Measurements from ENCODE around the gene SLC25A1.
"Not testable (repeated sequence)": the region's sequence is repeated elsewhere in the genome, so short reads cannot be mapped to it uniquely, and the experiment has no call there.

SLC25A1 gene

GRCh38 chr22:19203834-19204233, 25.3 kb upstream of the SLC25A1 start:
- DNase-seq, result no peak

GRCh38 chr22:19202799-19203186, 24.3 kb upstream of the SLC25A1 start:
- DNase-seq, result not testable (repeated sequence)

GRCh38 chr22:19201869-19202798, 23.6 kb upstream of the SLC25A1 start:
- no peak for DNase-seq

GRCh38 chr22:19201130-19201868, 22.8 kb upstream of the SLC25A1 start:
- no peak for DNase-seq

- DNase-seq, result no peak
These were observed 20.9 kb upstream of the SLC25A1 start for GRCh38 chr22:19199479-19199878.

- no peak for DNase-seq
These were observed 19.7 kb upstream of the SLC25A1 start for GRCh38 chr22:19197997-19198865.

- no peak for DNase-seq
These were observed 18.5 kb upstream of the SLC25A1 start for GRCh38 chr22:19196841-19197612.

GRCh38 chr22:19195796-19196731, 17.5 kb upstream of the SLC25A1 start:
- no peak for DNase-seq

- DNase-seq, result no peak
These were observed 16.4 kb upstream of the SLC25A1 start for GRCh38 chr22:19194766-19195536.

- DNase-seq, result no peak
These were observed 15.3 kb upstream of the SLC25A1 start for GRCh38 chr22:19193879-19194278.

- no peak for DNase-seq
These were observed 9.4 kb upstream of the SLC25A1 start for GRCh38 chr22:19187716-19188563.

- no peak for DNase-seq
These were observed 5.9 kb upstream of the SLC25A1 start for GRCh38 chr22:19184276-19184997.

GRCh38 chr22:19183216-19183615, 4.7 kb upstream of the SLC25A1 start:
- no peak for DNase-seq

GRCh38 chr22:19182472-19183157, 4.1 kb upstream of the SLC25A1 start:
- peak in 1 of 2 donors; percentile 48 for DNase-seq

GRCh38 chr22:19181786-19182471, 3.4 kb upstream of the SLC25A1 start:
- peak in 1 of 2 donors; percentile 53 for DNase-seq

GRCh38 chr22:19180740-19181410, 2.3 kb upstream of the SLC25A1 start:
- DNase-seq, result no peak

- no peak for DNase-seq
These were observed 1.7 kb upstream of the SLC25A1 start for GRCh38 chr22:19180234-19180633.
